Hepatocyte (in vitro differentiated cells): ENCODE results near the gene ZNF318. TPM values are rescaled to one million over a fixed set of nuclear protein-coding genes. Genes with fewer than 3 reads are reported as not detected.
"Not testable (repeated sequence)": the region's sequence is repeated elsewhere in the genome, so short reads cannot be mapped to it uniquely, and the experiment has no call there.

Experiments
- DNase-seq: peaks from one replicate; pipeline ENCODE4 v3.0.0-alpha.2; 2016; ENCODE audit warnings: low spot score
- H2AFZ ChIP-seq: fragments of 200-600 bp; sonication (generic); 2 replicates; pipeline ENCODE4 v1.6.0; 2016; ENCODE audit warnings: antibody characterized with exemption, mild to moderate bottlenecking
- H3K27ac ChIP-seq: fragments of 200-600 bp; sonication (generic); 2 replicates; pipeline ENCODE4 v1.5.1; 2016; ENCODE audit warnings: mild to moderate bottlenecking
- H3K27me3 ChIP-seq: fragments of 200-600 bp; sonication (generic); 2 replicates; pipeline ENCODE4 v1.6.1; 2016
- H3K36me3 ChIP-seq: fragments of 200-600 bp; sonication (generic); replicated peaks from 2 replicates; pipeline ENCODE4 v1.5.1; 2016; ENCODE audit warnings: low read depth; ENCODE audit not compliant: insufficient read depth
- H3K4me1 ChIP-seq: fragments of 200-600 bp; sonication (generic); 2 replicates; pipeline ENCODE4 v1.5.1; 2016; ENCODE audit warnings: mild to moderate bottlenecking, moderate library complexity; ENCODE audit not compliant: insufficient read depth
- H3K4me2 ChIP-seq: fragments of 200-600 bp; sonication (generic); 2 replicates; pipeline ENCODE4 v1.6.0; 2016
- H3K4me3 ChIP-seq: fragments of 200-600 bp; sonication (generic); 2 replicates; pipeline ENCODE4 v1.5.1; 2016; ENCODE audit warnings: mild to moderate bottlenecking
- H3K79me2 ChIP-seq: fragments of 200-600 bp; sonication (generic); 2 replicates; pipeline ENCODE4 v1.6.0; 2017; ENCODE audit warnings: mild to moderate bottlenecking
- H3K9me2 ChIP-seq: fragments of 200-600 bp; sonication (generic); replicated peaks from 2 replicates; pipeline ENCODE4 v1.6.0; 2017; ENCODE audit warnings: mild to moderate bottlenecking; ENCODE audit not compliant: insufficient read depth
- H3K9me3 ChIP-seq: fragments of 200-600 bp; sonication (generic); 2 replicates; pipeline ENCODE4 v1.5.1; 2016; ENCODE audit warnings: low read depth, mild to moderate bottlenecking
- H4K20me1 ChIP-seq: fragments of 200-600 bp; sonication (generic); 2 replicates; pipeline ENCODE4 v1.6.0; 2016; ENCODE audit warnings: mild to moderate bottlenecking; ENCODE audit not compliant: insufficient read depth, poor library complexity, severe bottlenecking
- EZH2 ChIP-seq: fragments of 200-600 bp; sonication (generic); IDR thresholded peaks from 2 replicates; pipeline ENCODE4 v1.6.1; 2016; ENCODE audit warnings: antibody characterized with exemption, mild to moderate bottlenecking, borderline replicate concordance
- EZH2phosphoT487 ChIP-seq: fragments of 200-600 bp; sonication (generic); IDR thresholded peaks from one replicate; pipeline ENCODE4 v1.6.1; 2018; ENCODE audit warnings: antibody characterized with exemption, mild to moderate bottlenecking, low read depth, moderate library complexity; ENCODE audit not compliant: unreplicated experiment, severe bottlenecking
- WGBS: methylation state at CpG from one replicate; pipeline ENCODE4 v1.1.6; 2016; ENCODE audit warnings: low lambda C conversion rate; ENCODE audit errors: missing lambda C conversion rate; 5-methylcytosine and 5-hydroxymethylcytosine counted together
- polyA plus RNA-seq: library from polyadenylated mRNA; unstranded; fragments of >200 nt; fragmentation: Nextera tagmentation; extraction: Ambion mirVana; gene quantifications from 2 replicates; pipeline ENCODE4 v1.2.1, GENCODE V29; 2016
- total RNA-seq: library from RNA; depleted of rRNA; stranded (reverse); fragments of >200 nt; gene quantifications from 2 replicates; pipeline ENCODE4 v1.2.3, GENCODE V29; 2014
- TF ChIP-seq, protein P1 (sequence below): fragments of 200-600 bp; sonication (generic); IDR thresholded peaks from 2 replicates; pipeline ENCODE4 v1.5.1; 2016; ENCODE audit warnings: antibody characterized with exemption, mild to moderate bottlenecking; ENCODE audit not compliant: poor library complexity

ZNF318 gene, protein sequence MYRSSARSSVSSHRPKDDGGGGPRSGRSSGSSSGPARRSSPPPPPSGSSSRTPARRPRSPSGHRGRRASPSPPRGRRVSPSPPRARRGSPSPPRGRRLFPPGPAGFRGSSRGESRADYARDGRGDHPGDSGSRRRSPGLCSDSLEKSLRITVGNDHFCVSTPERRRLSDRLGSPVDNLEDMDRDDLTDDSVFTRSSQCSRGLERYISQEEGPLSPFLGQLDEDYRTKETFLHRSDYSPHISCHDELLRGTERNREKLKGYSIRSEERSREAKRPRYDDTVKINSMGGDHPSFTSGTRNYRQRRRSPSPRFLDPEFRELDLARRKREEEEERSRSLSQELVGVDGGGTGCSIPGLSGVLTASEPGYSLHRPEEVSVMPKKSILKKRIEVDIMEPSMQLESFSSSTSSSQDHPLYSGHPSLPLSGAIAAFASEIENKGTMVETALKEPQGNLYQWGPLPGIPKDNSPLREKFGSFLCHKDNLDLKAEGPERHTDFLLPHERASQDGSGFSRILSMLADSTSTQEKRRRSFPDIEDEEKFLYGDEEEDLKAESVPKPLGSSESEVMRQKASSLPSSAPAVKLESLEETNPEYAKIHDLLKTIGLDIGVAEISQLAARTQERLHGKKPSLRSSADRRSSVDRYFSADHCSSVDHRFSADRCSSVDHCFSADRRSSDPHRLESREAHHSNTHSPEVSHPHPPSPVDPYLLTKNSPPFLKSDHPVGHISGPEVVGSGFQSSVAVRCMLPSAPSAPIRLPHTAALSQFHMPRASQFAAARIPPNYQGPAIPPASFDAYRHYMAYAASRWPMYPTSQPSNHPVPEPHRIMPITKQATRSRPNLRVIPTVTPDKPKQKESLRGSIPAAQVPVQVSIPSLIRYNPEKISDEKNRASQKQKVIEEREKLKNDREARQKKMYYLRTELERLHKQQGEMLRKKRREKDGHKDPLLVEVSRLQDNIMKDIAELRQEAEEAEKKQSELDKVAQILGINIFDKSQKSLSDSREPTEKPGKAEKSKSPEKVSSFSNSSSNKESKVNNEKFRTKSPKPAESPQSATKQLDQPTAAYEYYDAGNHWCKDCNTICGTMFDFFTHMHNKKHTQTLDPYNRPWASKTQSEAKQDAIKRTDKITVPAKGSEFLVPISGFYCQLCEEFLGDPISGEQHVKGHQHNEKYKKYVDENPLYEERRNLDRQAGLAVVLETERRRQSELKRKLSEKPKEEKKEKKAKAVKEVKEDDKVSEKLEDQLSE (N-terminal part only)
- total RNA-seq = 13.4 and 14.4 TPM in 2 replicates
- 6.4 and 6.9 TPM in 2 replicates for polyA plus RNA-seq

GRCh38 chr6:43369174-43370002 is at the start of gene ZNF318:
ZNF318 (minus strand) TSS chr6:43369647; CDS start chr6:43369365, 282 bp downstream.
- H4K20me1 ChIP-seq = peaks cover 12% of the 10 kb centered on the region
- 2% methylated on average over 50 of the region's 104 CpGs for WGBS
- peaks cover 35% of the 10 kb centered on the region for H3K79me2 ChIP-seq
- no peak for TF ChIP-seq EZH2
- TF ChIP-seq, protein P1, sequence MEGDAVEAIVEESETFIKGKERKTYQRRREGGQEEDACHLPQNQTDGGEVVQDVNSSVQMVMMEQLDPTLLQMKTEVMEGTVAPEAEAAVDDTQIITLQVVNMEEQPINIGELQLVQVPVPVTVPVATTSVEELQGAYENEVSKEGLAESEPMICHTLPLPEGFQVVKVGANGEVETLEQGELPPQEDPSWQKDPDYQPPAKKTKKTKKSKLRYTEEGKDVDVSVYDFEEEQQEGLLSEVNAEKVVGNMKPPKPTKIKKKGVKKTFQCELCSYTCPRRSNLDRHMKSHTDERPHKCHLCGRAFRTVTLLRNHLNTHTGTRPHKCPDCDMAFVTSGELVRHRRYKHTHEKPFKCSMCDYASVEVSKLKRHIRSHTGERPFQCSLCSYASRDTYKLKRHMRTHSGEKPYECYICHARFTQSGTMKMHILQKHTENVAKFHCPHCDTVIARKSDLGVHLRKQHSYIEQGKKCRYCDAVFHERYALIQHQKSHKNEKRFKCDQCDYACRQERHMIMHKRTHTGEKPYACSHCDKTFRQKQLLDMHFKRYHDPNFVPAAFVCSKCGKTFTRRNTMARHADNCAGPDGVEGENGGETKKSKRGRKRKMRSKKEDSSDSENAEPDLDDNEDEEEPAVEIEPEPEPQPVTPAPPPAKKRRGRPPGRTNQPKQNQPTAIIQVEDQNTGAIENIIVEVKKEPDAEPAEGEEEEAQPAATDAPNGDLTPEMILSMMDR = no peak
- TF ChIP-seq EZH2phosphoT487 = no peak
- H3K36me3 ChIP-seq = no peaks in the 10 kb centered on the region
- peak within 1 kb of the TSS; percentile 97 for H3K4me2 ChIP-seq
- H3K9me3 ChIP-seq = no peaks in the 10 kb centered on the region
- H3K27ac ChIP-seq = peak within 1 kb of the TSS; percentile 78
- no peaks in the 10 kb centered on the region for H3K4me1 ChIP-seq
- H2AFZ ChIP-seq = peak within 1 kb of the TSS; percentile 82
- peak within 1 kb of the TSS; percentile 94 for H3K4me3 ChIP-seq
- DNase-seq = peak; percentile 99
- no peaks in the 10 kb centered on the region for H3K27me3 ChIP-seq
- H3K9me2 ChIP-seq = no peaks in the 10 kb centered on the region

- no peaks in the 10 kb centered on the region for H3K36me3 ChIP-seq
- no peak overlapping the region for H3K4me2 ChIP-seq
- H3K27me3 ChIP-seq = no peaks in the 10 kb centered on the region
- TF ChIP-seq EZH2phosphoT487 (no peak), EZH2 (no peak)
- TF ChIP-seq, protein P1 = no peak
- H3K4me3 ChIP-seq = no peak overlapping the region
- no peaks in the 10 kb centered on the region for H3K79me2 ChIP-seq
- no peak overlapping the region for H3K27ac ChIP-seq
- H4K20me1 ChIP-seq = no peaks in the 10 kb centered on the region
- DNase-seq = no peak
- no peak overlapping the region for H2AFZ ChIP-seq
- no peaks in the 10 kb centered on the region for H3K4me1 ChIP-seq
- H3K9me2 ChIP-seq = no peaks in the 10 kb centered on the region
- H3K9me3 ChIP-seq = no peaks in the 10 kb centered on the region
- WGBS = 81% methylated on average over 4 of the region's 4 CpGs
Measured at GRCh38 chr6:43416935-43417334, 47.5 kb upstream of the ZNF318 start.

- WGBS = 96% methylated on average over 8 of the region's 8 CpGs
- not testable (repeated sequence) for H4K20me1 ChIP-seq
Measured at GRCh38 chr6:43415275-43415674, 45.8 kb upstream of the ZNF318 start.

More at GRCh38 chr6:43415275-43415674, 45.8 kb upstream of the ZNF318 start:
- H2AFZ ChIP-seq, H3K9me3 ChIP-seq, H3K4me1 ChIP-seq, H3K79me2 ChIP-seq, H3K9me2 ChIP-seq, DNase-seq, H3K4me3 ChIP-seq, H3K27me3 ChIP-seq, H3K27ac ChIP-seq, H3K36me3 ChIP-seq, H3K4me2 ChIP-seq: not testable (repeated sequence)
